Neural progenitor cell (in vitro differentiated cells): ENCODE results near the gene CACNA1B. TPM values are rescaled to one million over a fixed set of nuclear protein-coding genes. Genes with fewer than 3 reads are reported as not detected.
"Not testable (repeated sequence)": the region's sequence is repeated elsewhere in the genome, so short reads cannot be mapped to it uniquely, and the experiment has no call there.

Experiments
- DNase-seq: peaks from one replicate; pipeline ENCODE4 v3.0.0-alpha.2; 2016; ENCODE audit warnings: low spot score
- H2AFZ ChIP-seq: fragments of 200-600 bp; sonication (generic); replicated peaks from 2 replicates; pipeline ENCODE4 v1.6.1; 2016; ENCODE audit warnings: antibody characterized with exemption
- H3F3A ChIP-seq: fragments of 200-600 bp; sonication (generic); 2 replicates; pipeline ENCODE4 v1.6.1; 2016; ENCODE audit warnings: antibody characterized with exemption, low read depth
- H3K27ac ChIP-seq: fragments of 200-600 bp; sonication (generic); 2 replicates; pipeline ENCODE4 v1.5.1; 2016; ENCODE audit warnings: mild to moderate bottlenecking
- H3K27me3 ChIP-seq: fragments of 200-600 bp; sonication (generic); 2 replicates; pipeline ENCODE4 v1.6.1; 2016; ENCODE audit warnings: mild to moderate bottlenecking, moderate library complexity
- H3K36me3 ChIP-seq: fragments of 200-600 bp; sonication (generic); 2 replicates; pipeline ENCODE4 v1.5.1; 2016
- H3K4me1 ChIP-seq: fragments of 200-600 bp; sonication (generic); 2 replicates; pipeline ENCODE4 v1.6.1; 2016; ENCODE audit warnings: mixed run types
- H3K4me2 ChIP-seq: fragments of 200-600 bp; sonication (generic); 2 replicates; pipeline ENCODE4 v1.6.1; 2016
- H3K4me3 ChIP-seq: fragments of 200-600 bp; sonication (generic); 2 replicates; pipeline ENCODE4 v1.5.1; 2016
- H3K79me2 ChIP-seq: fragments of 200-600 bp; sonication (generic); 2 replicates; pipeline ENCODE4 v1.6.1; 2016; ENCODE audit warnings: low read depth
- H3K9ac ChIP-seq: fragments of 200-600 bp; sonication (generic); 2 replicates; pipeline ENCODE4 v1.6.1; 2016
- H3K9me3 ChIP-seq: fragments of 200-600 bp; sonication (generic); 2 replicates; pipeline ENCODE4 v1.5.1; 2016; ENCODE audit warnings: low read depth
- H4K20me1 ChIP-seq: fragments of 200-600 bp; sonication (generic); 2 replicates; pipeline ENCODE4 v1.6.1; 2016; ENCODE audit warnings: low read depth
- H3K27ac Mint-ChIP-seq: 3 replicates; pipeline ENCODE4 v1.8.0; 2021; ENCODE audit warnings: mixed read lengths
- H3K27me3 Mint-ChIP-seq: 2 replicates; pipeline ENCODE4 v1.8.0; 2022; ENCODE audit warnings: low read depth, mild to moderate bottlenecking, inconsistent platforms, moderate library complexity, mixed read lengths; ENCODE audit not compliant: insufficient read depth
- H3K36me3 Mint-ChIP-seq: 3 replicates; pipeline ENCODE4 v1.8.0; 2021; ENCODE audit warnings: mixed read lengths
- H3K4me1 Mint-ChIP-seq: 3 replicates; pipeline ENCODE4 v1.8.0; 2021; ENCODE audit warnings: mixed read lengths
- H3K4me3 Mint-ChIP-seq: 3 replicates; pipeline ENCODE4 v1.8.0; 2021; ENCODE audit warnings: mild to moderate bottlenecking, moderate library complexity, mixed read lengths
- H3K9me3 Mint-ChIP-seq: 3 replicates; pipeline ENCODE4 v1.8.0; 2020; ENCODE audit warnings: mixed read lengths
- EZH2 ChIP-seq: fragments of 200-600 bp; sonication (generic); IDR thresholded peaks from 2 replicates; pipeline ENCODE4 v1.6.1; 2017; ENCODE audit warnings: antibody characterized with exemption, mild to moderate bottlenecking, moderate library complexity
- EZH2phosphoT487 ChIP-seq: fragments of 200-600 bp; sonication (generic); IDR thresholded peaks from 2 replicates; pipeline ENCODE4 v1.6.1; 2017; ENCODE audit warnings: antibody characterized with exemption
- total RNA-seq: library from RNA; depleted of rRNA; stranded (reverse); fragments of >200 nt; gene quantifications from 2 replicates; pipeline ENCODE4 v1.2.3, GENCODE V29; 2015; ENCODE audit warnings: low replicate concordance
- TF ChIP-seq, protein P1 (sequence below): fragments of 200-600 bp; sonication (generic); IDR thresholded peaks from 2 replicates; pipeline ENCODE4 v1.5.1; 2017; ENCODE audit warnings: antibody characterized with exemption, mild to moderate bottlenecking

Gene CACNA1B
- total RNA-seq, 1 donor from 2014 or later = 0.30 TPM

DNA sequence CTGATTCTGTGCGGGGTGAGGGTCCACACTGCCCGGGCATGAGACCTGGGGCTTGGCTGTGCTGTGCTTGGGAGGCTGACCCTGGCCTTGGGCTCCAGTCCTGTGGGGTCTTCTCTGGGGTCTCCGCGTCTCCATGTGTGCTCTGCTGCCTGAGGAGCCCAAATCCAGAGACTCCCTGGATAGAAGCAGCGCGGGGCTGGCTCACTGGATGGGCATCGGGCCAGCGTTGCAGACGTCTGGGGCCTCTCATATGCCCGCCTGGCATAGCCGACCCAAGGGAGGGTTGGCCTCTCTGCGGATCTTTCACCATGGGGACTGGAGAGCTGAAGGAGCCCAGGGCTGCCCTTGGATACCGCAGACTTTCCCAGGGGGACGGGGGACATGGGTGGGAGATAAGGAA is 12.4 kb downstream of the CACNA1B start:
- not testable (repeated sequence) for H3K27me3 ChIP-seq, H3K4me3 Mint-ChIP-seq, H4K20me1 ChIP-seq, H3K27me3 Mint-ChIP-seq, H3K27ac Mint-ChIP-seq, DNase-seq, H2AFZ ChIP-seq, H3K9me3 Mint-ChIP-seq, H3K4me2 ChIP-seq, H3K4me1 Mint-ChIP-seq, H3K79me2 ChIP-seq, H3K36me3 Mint-ChIP-seq, H3K36me3 ChIP-seq, H3K9me3 ChIP-seq, H3K9ac ChIP-seq, H3K4me1 ChIP-seq, H3K27ac ChIP-seq, H3K4me3 ChIP-seq, H3F3A ChIP-seq

DNA sequence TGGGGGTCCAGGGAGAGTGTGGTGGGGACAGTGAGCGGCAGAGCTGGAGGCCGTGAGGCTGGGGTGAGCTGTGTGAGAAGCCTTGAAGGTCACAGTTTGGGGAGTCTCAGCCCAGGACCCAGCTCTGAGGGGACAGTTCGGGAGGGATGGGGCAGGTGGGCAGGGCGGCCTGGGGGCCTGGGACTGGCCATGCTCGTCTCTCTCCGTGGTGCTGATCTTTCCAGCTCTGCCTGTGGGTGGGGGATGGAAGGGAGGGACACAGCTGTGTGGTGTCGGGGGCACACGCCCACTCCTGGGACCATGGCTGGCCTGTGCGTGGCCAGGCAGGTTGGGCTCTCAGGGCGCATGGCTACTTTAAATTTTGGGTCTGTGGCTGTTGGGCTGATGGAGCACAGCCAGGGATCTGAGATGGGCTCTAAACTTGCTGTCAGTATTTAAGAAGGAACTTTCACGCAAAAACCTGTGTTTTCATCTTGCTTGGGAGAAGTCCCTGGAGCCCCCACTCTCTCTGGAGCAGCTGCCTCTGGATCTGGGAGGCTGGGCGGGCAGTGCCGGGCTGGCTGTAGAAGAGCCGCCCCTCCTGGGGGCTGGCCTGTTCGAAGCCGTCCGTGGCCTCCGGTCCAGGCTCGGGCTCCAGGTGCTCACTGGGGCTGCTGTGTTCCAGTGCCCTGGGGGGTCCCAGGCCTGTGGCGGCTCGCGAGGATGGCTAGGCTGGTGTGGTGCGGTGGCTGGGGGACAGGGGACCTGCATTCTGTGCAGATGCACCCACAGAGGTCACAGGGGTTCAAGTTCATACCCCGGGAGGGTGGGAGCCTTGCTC is 13.4 kb downstream of the CACNA1B start:
- not testable (repeated sequence) for H3F3A ChIP-seq, H3K4me3 Mint-ChIP-seq, H3K9me3 Mint-ChIP-seq, H3K36me3 Mint-ChIP-seq, H3K79me2 ChIP-seq, H2AFZ ChIP-seq, H3K27ac Mint-ChIP-seq, H3K27ac ChIP-seq, H3K4me2 ChIP-seq, H4K20me1 ChIP-seq, H3K36me3 ChIP-seq, H3K4me1 Mint-ChIP-seq, H3K4me3 ChIP-seq, H3K9me3 ChIP-seq, H3K4me1 ChIP-seq, H3K27me3 Mint-ChIP-seq, H3K27me3 ChIP-seq, H3K9ac ChIP-seq
- DNase-seq = peak; percentile 42

DNA sequence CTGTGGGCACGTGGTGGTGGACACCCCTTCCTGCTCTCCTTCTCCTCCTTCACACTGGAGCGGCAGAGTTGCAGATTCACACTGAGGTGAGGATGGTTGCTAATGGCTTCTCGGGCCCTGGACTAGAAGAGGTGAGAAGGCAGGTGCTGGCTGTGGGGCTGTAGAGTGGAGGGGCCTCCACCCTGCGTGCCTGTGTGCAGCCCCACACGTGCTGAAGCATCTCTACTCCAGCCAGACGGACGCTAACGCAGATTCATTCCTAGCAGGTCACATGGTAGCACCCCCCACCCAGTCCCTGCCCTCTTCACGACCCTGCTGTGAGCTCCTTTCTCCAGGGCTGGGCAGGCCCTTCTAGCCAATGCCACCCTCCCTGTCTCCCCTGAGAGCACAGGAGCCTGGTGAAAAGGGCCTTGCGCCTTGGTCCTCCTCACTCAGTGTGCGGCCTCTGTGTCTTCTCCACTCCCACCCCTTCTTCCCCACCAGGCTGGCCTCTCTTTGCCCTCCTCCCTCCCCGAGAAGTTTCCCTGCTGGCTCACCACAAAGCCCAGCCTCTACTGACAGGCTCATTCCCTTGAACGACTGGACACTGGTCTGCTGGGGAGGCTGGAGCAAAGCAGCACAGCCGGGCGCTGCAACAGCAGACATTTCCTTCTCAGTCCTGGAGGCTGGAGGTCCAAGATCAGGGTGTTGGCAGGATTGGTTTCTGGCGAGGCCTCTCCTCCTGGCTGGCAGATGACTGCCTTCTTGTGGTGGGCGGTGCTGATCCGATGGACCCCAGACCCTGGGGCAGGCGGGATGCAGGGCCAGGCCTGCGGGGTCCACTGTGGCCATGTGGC is 14.2 kb downstream of the CACNA1B start:
- no peak for TF ChIP-seq EZH2phosphoT487
- TF ChIP-seq, protein P1, sequence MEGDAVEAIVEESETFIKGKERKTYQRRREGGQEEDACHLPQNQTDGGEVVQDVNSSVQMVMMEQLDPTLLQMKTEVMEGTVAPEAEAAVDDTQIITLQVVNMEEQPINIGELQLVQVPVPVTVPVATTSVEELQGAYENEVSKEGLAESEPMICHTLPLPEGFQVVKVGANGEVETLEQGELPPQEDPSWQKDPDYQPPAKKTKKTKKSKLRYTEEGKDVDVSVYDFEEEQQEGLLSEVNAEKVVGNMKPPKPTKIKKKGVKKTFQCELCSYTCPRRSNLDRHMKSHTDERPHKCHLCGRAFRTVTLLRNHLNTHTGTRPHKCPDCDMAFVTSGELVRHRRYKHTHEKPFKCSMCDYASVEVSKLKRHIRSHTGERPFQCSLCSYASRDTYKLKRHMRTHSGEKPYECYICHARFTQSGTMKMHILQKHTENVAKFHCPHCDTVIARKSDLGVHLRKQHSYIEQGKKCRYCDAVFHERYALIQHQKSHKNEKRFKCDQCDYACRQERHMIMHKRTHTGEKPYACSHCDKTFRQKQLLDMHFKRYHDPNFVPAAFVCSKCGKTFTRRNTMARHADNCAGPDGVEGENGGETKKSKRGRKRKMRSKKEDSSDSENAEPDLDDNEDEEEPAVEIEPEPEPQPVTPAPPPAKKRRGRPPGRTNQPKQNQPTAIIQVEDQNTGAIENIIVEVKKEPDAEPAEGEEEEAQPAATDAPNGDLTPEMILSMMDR = no peak
- TF ChIP-seq EZH2 = no peak
- DNase-seq = no peak
- H3K9me3 ChIP-seq = no peaks in the 10 kb centered on the region
- no peaks in the 10 kb centered on the region for H3K27me3 Mint-ChIP-seq
- no peak overlapping the region for H3K27ac ChIP-seq
- no peaks in the 10 kb centered on the region for H3K36me3 Mint-ChIP-seq
- H3K36me3 ChIP-seq = no peaks in the 10 kb centered on the region
- H3K79me2 ChIP-seq = no peaks in the 10 kb centered on the region
- no peak overlapping the region for H3K27ac Mint-ChIP-seq
- H3K4me3 Mint-ChIP-seq = no peak overlapping the region
- H4K20me1 ChIP-seq = peaks cover 7% of the 10 kb centered on the region
- no peaks in the 10 kb centered on the region for H3F3A ChIP-seq
- peaks cover 9% of the 10 kb centered on the region for H3K4me1 Mint-ChIP-seq
- H3K9ac ChIP-seq = no peak overlapping the region
- H3K4me1 ChIP-seq = no peaks in the 10 kb centered on the region
- no peak overlapping the region for H3K4me2 ChIP-seq
- no peaks in the 10 kb centered on the region for H3K27me3 ChIP-seq
- H3K4me3 ChIP-seq = no peak overlapping the region
- H2AFZ ChIP-seq = no peak overlapping the region
- H3K9me3 Mint-ChIP-seq = no peaks in the 10 kb centered on the region

DNA sequence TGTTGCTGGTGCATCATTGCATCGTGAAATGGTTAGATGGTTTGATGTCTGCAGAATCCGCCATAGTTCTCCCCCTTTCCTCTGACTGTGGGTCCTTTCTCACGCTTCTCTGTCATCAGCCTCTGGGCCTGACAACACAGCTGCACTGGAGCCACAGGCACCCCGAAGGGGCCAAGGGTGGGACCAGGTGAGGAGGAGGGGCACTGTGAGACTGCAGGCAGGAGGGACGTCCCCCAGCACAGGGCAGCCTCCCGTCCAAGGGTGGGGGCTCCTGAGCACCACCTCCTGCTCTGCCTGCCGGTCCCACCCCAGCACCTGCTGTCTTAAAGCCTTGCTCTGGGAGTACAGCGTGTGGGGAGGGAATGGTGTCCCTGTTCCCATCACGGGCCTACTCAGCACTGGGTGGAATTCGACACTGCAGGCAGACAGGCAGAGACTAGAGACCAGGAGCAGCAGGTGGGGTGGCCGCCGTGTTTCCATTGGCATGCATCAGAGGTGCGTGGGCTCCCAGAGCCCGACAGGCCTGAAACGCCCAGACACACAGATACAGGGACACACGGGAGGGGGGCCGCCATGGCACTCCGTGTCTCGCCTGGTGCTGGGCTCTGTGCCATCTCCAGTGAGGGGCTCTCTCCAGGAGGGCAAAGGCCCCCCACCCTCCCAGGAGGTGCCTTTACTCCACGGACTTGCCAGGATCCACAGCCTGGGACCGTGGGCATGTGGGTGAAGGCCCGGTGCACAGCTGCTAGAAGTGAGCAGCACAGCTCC is 15.0 kb downstream of the CACNA1B start:
- no peak overlapping the region for H3K4me2 ChIP-seq
- H3K27ac ChIP-seq = no peak overlapping the region
- H3K4me3 Mint-ChIP-seq = no peak overlapping the region
- no peaks in the 10 kb centered on the region for H3K36me3 ChIP-seq
- H4K20me1 ChIP-seq = peaks cover 7% of the 10 kb centered on the region
- H3F3A ChIP-seq = no peaks in the 10 kb centered on the region
- no peaks in the 10 kb centered on the region for H3K27me3 Mint-ChIP-seq
- H3K9me3 Mint-ChIP-seq = no peaks in the 10 kb centered on the region
- H2AFZ ChIP-seq = no peak overlapping the region
- no peaks in the 10 kb centered on the region for H3K9me3 ChIP-seq
- no peak for DNase-seq
- H3K27ac Mint-ChIP-seq = no peak overlapping the region
- no peaks in the 10 kb centered on the region for H3K36me3 Mint-ChIP-seq
- H3K4me3 ChIP-seq = no peak overlapping the region
- no peaks in the 10 kb centered on the region for H3K79me2 ChIP-seq
- TF ChIP-seq EZH2phosphoT487 = no peak
- TF ChIP-seq, protein P1 = no peak
- no peak for TF ChIP-seq EZH2
- no peak overlapping the region for H3K9ac ChIP-seq
- peaks cover 9% of the 10 kb centered on the region for H3K4me1 Mint-ChIP-seq
- no peaks in the 10 kb centered on the region for H3K4me1 ChIP-seq
- no peaks in the 10 kb centered on the region for H3K27me3 ChIP-seq
